ENCODE results near the gene SLC1A2.

GRCh38 chr11:35237860-35238715, 181.3 kb downstream of the SLC1A2 start:
- TF ChIP-seq POLR2A (IDR thresholded peaks at IDR 0.05) (no peak), CTCF (IDR thresholded peaks at IDR 0.05) (peak; percentile 65 to 78 (median 75)), POLR2AphosphoS5 (IDR thresholded peaks at IDR 0.05) (no peak), EP300 (IDR thresholded peaks at IDR 0.05; ENCODE audit: low read depth) (no peak)
